Thoracic aorta (tissue), 2 donors: ENCODE results near the gene GLCE. TPM values are rescaled to one million over a fixed set of nuclear protein-coding genes. Genes with fewer than 3 reads are reported as not detected.

Experiments
- ATAC-seq: fragments of 150-250 bp; one replicate; pipeline ENCODE4 v1.8.0; 2017; ENCODE audit warnings: low read depth; ENCODE audit not compliant: insufficient number of reproducible peaks, low FRiP score
- DNase-seq: peaks from one replicate; pipeline ENCODE4 v3.0.0-alpha.2; 2020; ENCODE audit warnings: low spot score
- H3K27ac ChIP-seq, 2 donors: fragments of 200-600 bp; sonication (generic); 1 replicate in 1 of 2; 2 replicates in 1 of 2; pipeline ENCODE4 v1.5.1; 2016; ENCODE audit warnings: mild to moderate bottlenecking in 2 of 2, moderate library complexity in 2 of 2
- H3K27me3 ChIP-seq: fragments of 200-600 bp; sonication (generic); replicated peaks from 2 replicates; pipeline ENCODE4 v1.6.0; 2016; ENCODE audit warnings: mild to moderate bottlenecking; ENCODE audit not compliant: insufficient read depth
- H3K36me3 ChIP-seq: fragments of 200-600 bp; sonication (generic); one replicate; pipeline ENCODE4 v1.5.1; 2016
- H3K4me1 ChIP-seq, 2 donors: fragments of 200-600 bp; sonication (generic); 1 replicate in 1 of 2; 2 replicates in 1 of 2; pipeline versions ENCODE4 v1.5.1 to v1.6.0; 2016; ENCODE audit warnings: low read depth in 2 of 2, mild to moderate bottlenecking in 1 of 2; ENCODE audit not compliant: control insufficient read depth in 1 of 2
- H3K4me3 ChIP-seq: fragments of 200-600 bp; sonication (generic); 2 replicates; pipeline ENCODE4 v1.5.1; 2016; ENCODE audit warnings: mild to moderate bottlenecking
- H3K9me3 ChIP-seq: fragments of 200-600 bp; sonication (generic); 2 replicates; pipeline ENCODE4 v1.5.1; 2016
- CTCF ChIP-seq: fragments of 200-600 bp; sonication (generic); IDR thresholded peaks from one replicate; pipeline ENCODE4 v1.5.1; 2019; ENCODE audit warnings: antibody characterized with exemption
- total RNA-seq, 2 donors: library from RNA; depleted of rRNA; stranded (reverse); fragments of >200 nt; gene quantifications; one replicate each; pipeline versions ENCODE4 v1.1.0 to v1.2.3, GENCODE V29; 2016

GLCE gene
- total RNA-seq, 2 donors from 2014 or later: 8.5 to 11.8 TPM

GRCh38 chr15:69225355-69226022 lies 65.1 kb downstream of the GLCE start:
- no peak for TF ChIP-seq CTCF
- Histone ChIP-seq H3K4me1 (no peaks in the 10 kb centered on the region), H3K4me3 (no peak overlapping the region), H3K27ac (no peak overlapping the region), H3K27me3 (no peaks in the 10 kb centered on the region), H3K36me3 (no peaks in the 10 kb centered on the region), H3K9me3 (no peaks in the 10 kb centered on the region)
- DNase-seq (no peak), ATAC-seq (no peak)

- H3K27me3 ChIP-seq: no peaks in the 10 kb centered on the region
- ATAC-seq (no peak), DNase-seq (no peak)
- TF ChIP-seq CTCF: no peak
- no peaks in the 10 kb centered on the region for H3K36me3 ChIP-seq
- no peak overlapping the region for H3K4me3 ChIP-seq
- no peak overlapping the region for H3K27ac ChIP-seq
- H3K4me1 ChIP-seq: no peaks in the 10 kb centered on the region
- H3K9me3 ChIP-seq: no peaks in the 10 kb centered on the region
These were observed 65.6 kb downstream of the GLCE start for GRCh38 chr15:69226023-69226355.

- ATAC-seq (no peak), DNase-seq (no peak)
- Histone ChIP-seq H3K9me3 (no peaks in the 10 kb centered on the region), H3K4me3 (no peak overlapping the region), H3K36me3 (no peaks in the 10 kb centered on the region), H3K27ac (no peak overlapping the region), H3K4me1 (no peaks in the 10 kb centered on the region), H3K27me3 (no peaks in the 10 kb centered on the region)
- TF ChIP-seq CTCF: no peak
These were observed 71.7 kb downstream of the GLCE start for GRCh38 chr15:69232144-69232543.

- ATAC-seq (no peak), DNase-seq (no peak)
- no peak overlapping the region for H3K27ac ChIP-seq
- no peaks in the 10 kb centered on the region for H3K27me3 ChIP-seq
- H3K4me1 ChIP-seq: no peaks in the 10 kb centered on the region
- no peak for TF ChIP-seq CTCF
- no peaks in the 10 kb centered on the region for H3K9me3 ChIP-seq
- H3K4me3 ChIP-seq: no peak overlapping the region
- no peaks in the 10 kb centered on the region for H3K36me3 ChIP-seq
These were observed 72.3 kb downstream of the GLCE start for GRCh38 chr15:69232765-69233164.

- TF ChIP-seq CTCF: no peak
- Histone ChIP-seq H3K27me3 (no peaks in the 10 kb centered on the region), H3K27ac (no peak overlapping the region), H3K4me3 (no peak overlapping the region), H3K9me3 (no peaks in the 10 kb centered on the region), H3K36me3 (no peaks in the 10 kb centered on the region), H3K4me1 (no peaks in the 10 kb centered on the region)
- DNase-seq: no peak
- ATAC-seq: no peak
These were observed 74.2 kb downstream of the GLCE start for GRCh38 chr15:69234676-69235075.
